HG02870 (cell line): ENCODE data around the gene LRRTM4.
A peak's percentile ranks its signal among the peaks of the same experiment; 100 is the strongest.

Experiments used
- ATAC-seq: cut with Tn5 transposase; IDR thresholded peaks from one replicate; pipeline ENCODE4 v1.9.1; 2021; ENCODE audit warnings: mild to moderate bottlenecking, moderate library complexity; ENCODE audit not compliant: unreplicated experiment

LRRTM4 gene

DNA sequence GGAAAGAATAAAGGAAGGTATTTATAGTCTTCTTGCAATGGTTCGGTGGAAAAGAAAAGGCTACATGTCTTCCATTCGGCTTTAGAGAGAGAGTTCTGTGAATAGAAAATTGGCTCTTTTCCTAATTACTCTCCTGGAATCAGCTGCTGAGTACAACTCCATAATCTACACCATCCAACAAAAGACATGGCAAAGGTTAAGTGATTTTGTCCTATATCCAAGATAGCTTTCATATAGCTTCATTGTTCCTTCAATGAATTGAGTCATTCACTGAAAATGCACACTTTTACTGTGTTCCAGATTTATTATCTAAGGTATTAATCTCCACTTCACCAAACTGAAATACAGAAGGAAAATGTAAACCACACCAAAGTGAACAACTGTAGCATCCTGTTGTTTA, 514.5 kb downstream of the LRRTM4 start:
- no peak for ATAC-seq

DNA sequence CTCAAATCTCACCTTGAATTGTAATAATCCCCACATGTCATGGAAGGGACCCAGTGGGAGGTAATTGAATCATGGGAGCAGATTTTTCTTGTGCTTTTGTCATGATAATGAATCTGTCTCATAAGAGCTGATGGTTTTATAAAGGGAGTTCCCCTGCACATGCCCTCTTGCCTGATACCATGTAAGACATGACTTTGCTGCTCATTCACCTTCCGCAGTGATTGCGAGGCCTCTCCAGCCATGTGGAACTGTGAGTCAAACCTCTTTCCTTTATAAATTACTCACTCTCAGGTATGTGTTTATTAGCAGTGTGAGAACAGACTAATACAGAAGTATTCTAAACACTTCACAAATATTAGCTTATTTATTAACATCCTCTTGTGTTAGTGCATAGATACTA, 516.7 kb downstream of the LRRTM4 start:
- no peak for ATAC-seq

DNA sequence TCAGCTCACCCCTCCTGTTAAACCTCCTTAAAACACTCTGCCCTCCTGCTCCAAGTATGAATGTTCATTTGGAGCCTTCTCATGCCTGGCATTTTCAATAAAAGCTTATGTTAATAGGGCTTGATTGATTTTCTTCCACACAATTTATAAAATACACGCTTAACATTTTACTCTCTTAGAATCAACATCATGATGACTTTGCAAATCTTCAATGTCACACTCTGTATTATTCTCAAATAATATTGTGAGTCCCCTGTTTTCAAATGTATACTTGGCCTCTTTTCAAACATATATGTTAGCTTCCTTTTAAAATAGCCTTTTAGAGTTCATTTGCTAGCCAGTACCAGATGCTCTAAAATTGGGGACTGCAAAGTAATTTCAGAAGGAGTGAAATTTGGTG, 520.3 kb downstream of the LRRTM4 start:
- no peak for ATAC-seq

DNA sequence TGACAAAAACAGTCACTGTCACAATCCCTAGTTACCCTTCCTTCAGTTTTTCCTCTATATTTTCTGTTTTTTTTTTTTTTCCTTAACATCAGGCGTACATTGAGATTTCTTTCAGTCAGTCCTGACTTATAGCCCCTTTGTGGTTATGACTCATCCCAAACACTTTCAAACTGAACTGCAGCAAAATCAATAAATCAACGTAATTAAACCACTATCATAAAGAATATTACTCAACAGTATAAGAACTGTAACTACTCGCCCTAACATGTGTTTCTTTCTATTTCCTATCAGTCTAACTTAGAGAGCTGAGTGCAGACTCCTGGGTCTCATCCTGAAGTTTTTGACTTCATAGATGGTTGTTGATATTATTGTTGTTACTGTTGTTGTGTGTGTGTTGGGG, 523.5 kb downstream of the LRRTM4 start:
- no peak for ATAC-seq

DNA sequence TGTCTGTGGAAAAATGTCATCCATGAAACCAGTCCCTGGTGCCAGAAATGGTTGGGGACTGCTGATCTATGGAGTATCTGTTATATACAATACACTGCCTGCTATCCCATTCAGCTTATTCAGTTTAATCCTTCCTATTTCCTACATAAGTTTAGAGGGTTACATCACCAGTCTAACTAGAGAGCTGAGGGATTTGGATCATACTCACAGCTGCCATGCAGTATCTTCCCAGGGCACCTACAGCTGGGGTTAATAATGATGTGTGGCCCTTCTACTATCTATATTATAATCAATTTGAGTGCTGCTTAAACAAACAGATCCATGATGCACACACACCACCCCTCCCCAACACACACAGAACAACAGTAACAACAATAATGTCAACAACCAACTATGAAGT, 524.0 kb downstream of the LRRTM4 start:
- ATAC-seq: no peak

DNA sequence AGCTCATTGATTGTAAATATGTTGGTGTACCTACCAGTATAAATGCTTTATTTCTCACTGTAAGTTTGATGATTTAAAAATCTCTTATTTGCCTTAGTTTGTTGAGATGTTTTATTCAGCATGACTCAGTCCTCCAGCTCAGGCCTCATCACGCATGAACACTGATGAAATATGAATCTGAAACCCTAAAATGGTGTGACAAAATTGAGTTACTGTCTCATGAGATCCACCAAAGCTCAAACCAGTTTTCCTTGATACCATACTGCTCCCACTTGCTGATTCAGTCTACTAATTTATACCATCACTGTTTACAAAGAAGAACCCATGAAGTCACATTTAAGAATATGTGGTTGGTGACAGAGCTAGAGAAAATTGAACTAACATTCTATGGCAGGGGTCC, 524.9 kb downstream of the LRRTM4 start:
- ATAC-seq: no peak

DNA sequence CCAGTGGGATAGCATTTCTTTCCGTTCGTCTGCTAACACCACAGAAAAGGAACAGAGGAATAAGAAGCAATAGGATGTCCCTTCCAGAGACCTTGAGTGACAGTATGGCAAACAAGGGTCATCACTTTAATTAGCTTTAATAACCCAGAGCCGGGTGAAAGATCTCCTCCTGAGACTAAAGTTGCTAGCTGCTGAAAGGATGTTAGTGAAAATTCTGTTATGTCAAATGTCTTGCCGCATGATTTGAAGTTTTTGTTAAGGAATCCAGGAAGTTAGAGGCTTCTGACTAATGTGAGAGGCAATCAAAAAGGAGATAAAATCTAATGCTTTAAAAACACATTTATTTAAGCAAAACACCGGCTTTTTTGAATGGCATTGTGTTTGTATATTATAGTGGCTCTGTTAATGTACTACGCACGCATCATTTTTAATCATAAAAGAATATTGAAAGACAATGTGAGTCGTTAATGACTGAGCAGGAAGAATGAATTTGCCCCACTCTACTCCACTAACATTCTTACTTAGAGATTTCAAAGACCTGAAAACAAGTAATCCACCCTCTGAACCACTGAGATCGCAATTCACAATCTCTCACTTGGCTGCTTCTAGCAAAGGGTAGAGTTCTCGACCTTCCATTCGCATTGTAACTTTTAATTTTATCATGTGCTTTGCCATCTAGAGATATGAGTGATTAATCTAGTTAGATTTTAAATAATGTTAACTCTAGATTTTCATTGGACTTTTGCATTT, 536.6 kb downstream of the LRRTM4 start:
- no peak for ATAC-seq

DNA sequence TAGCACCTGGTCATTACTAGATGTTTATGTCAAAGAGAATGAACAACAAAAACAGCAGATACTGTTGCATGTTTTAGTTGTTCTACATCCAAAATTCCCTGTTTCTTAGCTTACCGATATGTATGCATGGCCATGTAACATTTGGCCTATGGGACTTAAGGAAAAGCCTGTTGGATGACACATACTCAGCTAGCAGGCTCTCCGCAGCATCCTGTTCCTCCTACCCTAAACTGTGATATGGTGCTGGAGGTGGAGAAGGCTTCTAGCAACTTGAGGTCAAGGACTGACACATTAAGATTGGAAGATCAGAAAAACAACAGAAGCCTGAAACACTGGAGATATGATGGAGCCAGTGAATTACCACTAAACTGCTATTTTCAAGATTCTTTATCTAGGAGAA, 537.8 kb downstream of the LRRTM4 start:
- no peak for ATAC-seq

DNA sequence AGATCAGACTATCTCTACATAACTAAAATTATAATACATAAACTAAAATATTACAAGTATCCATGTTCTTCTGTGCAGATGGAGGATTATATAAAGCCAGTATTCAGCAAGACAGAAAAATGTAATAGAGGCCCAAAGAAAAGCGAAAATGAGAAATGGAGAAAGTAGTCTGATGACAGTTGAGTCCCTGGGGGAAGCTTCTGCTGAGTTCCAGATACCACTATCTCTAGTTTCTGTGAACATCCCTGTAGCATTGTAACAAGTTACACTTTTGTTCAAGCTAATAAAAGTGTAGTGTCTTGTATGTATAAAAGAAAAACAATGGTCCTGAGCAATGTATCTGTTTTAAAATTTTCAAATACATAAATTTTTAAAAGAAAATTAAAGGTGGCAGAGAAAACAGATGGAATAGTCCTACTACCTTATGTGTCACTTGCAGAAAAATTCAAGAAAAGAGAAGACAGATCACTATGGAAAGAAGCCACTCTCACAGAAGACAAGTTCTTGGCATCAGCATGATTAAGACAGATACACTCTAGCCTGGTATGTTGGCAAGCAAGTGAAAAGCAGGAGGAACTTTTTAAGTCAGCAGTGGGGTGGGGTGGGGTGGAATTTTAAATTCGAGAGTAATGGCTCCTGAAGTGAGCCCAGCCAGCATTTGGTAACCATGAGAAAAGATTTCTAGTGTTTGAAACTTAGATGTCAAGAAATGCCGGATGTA, 541.9 kb downstream of the LRRTM4 start:
- ATAC-seq: no peak

DNA sequence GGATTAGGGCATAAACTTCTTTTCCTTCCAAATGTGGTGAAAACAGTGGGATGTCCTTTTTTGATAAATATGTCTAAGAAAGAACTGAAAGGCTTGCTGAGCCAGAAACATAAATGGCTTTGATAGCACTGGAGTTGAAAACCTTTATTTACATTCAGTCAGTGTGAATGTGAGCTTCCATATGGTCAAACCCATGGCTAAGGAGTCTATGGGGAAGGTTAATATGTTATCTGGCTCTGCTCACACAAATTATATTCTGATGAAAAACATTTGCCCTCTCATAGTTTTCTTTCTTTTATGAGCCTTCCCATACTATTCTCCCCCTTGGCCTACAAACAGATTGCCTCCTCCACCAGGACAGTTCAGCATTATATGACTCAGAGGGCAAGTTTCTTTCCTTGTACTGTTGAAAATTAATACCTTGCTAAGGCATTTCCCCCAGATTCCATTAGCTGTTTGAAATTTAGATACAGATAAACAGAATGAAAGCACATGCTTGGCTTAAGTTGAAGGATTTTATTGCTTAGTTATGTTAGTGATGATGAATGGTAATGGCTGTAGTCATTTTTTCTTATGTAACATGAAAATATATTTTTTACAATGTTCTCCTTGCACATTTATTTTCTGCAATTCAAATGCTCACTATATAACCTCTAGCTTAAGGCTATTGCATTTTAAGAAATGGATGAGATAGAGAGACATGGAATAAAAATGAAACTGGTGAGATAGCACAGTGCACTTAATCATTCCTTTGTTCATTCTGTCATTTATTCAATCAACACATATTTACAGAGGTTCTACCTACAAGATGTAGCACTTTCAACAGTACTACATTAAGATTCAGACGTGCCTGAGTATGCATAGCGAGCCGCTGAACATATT, 544.1 kb downstream of the LRRTM4 start:
- no peak for ATAC-seq

DNA sequence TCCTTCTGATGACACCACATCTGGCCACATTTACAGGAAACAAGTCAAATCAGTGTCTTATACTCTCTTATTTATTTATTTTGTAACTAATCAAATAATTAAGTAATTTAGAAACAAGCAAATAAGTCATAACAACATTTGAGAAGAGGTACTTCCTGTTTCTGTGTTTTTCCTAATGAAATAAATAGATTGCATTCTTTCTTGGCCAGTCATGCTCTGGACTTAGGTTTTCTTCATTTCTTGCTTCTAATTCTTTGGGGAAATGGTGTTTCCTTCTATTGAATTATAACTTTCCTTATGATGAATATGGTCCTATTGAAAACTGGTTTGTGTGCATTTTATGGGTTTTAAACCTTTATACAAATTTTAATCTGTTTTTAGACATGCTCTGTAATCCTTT, 546.4 kb downstream of the LRRTM4 start:
- no peak for ATAC-seq

DNA sequence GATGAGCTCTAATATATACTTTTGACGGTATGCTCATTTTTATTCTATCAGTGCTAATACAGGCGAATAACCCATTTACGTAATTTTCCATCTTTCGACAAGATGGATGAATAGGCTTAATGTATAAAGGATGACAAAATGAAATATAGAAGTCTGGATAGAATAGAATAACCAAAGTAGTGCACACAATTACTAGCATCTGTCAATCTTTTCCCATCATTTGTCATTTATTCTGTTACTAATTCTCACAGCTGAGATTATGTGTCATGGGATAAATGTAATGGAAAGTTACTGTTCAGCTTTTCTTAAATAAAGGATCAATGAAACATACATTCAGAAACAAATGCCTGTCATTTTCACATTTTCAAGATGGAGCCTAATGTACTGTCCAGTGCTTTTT, 548.6 kb downstream of the LRRTM4 start:
- ATAC-seq: no peak

DNA sequence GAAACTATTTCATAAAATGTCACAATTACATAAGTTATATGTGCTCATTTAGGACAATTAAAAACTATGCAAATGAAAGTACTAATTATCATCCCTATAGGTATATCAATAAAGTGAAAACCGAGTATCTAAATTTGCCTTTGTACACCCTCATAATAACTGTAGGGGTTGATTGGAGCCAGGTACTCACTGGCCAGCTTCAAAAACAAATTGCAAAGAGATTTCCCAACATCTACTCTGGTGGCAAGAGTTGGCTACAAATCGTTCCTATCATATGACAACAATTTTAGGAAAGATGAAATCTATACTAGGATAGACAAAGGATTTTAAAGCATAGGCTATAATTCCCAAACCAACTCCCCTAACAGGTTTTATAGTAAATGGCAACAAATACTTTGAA, 556.4 kb downstream of the LRRTM4 start:
- ATAC-seq: no peak

DNA sequence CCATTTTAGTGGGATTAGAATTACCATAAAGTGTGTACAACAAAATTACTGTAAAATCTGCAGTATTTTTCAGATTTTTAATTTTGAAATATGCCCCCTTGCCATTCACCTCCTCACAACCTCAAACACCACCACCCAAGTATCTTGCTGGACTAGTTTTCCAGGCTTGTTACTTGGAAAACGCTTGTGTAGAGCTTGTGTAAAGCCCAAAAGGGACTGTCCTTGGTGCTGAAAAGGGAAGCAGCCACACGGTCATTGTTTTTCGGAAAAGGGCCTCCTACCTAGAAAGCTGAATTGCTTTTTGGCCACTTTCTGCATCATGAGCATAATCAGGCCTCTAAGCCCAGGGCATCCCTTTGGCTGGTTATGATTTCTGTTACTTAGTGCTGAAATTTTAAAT, 563.4 kb downstream of the LRRTM4 start:
- no peak for ATAC-seq

DNA sequence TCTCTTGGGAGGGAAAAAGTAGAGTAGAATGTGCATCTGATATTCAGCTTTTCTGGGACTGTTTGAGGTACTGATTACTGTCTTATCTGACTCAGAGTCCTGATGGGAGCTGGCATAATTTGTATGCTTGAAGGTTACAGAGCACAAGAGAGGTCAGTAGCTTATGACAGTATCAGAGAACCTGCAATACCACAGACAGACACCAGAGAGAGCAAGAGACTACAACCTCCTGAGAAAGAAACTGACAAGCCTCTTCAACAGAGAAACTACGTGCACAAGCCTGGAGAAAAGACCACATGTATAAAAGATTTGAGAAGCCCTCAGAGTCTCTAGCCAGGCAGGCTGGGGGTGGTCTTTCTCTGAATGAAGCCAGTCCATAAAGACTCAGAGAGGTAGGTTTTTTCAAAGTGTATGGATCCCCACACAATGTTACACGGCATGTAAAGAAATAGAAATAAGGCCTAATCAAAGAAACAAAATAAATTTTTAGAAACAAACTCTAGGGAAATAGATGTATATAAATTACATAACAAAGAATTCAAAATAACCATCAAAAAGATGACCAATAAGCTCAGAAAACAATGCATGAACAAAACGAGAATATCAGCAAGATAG, 568.3 kb downstream of the LRRTM4 start:
- ATAC-seq: peak; percentile 90

DNA sequence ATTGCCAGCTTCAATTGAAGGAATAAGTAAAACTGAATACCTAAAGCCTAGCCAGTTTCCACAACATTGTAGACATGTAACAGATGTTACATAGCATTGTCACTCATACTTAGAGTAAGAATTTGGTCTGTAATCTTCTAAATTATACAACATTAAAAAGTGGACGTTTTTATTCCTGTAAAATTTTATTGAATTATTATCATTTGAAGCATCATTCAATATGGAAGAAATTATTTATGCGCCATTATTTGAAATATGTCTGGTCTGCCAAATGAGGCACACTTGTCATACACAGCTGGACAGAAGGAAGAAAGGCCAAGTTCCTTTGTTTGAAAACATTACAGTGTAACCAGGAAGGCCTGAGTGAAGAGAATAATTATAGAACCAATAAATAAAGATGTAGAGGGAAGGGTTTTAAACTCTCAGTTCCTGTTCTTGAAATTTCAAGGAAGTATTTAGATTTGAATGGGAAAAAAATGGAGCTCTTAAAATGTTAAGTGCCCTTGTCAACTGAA, 575.5 kb downstream of the LRRTM4 start:
- no peak for ATAC-seq

DNA sequence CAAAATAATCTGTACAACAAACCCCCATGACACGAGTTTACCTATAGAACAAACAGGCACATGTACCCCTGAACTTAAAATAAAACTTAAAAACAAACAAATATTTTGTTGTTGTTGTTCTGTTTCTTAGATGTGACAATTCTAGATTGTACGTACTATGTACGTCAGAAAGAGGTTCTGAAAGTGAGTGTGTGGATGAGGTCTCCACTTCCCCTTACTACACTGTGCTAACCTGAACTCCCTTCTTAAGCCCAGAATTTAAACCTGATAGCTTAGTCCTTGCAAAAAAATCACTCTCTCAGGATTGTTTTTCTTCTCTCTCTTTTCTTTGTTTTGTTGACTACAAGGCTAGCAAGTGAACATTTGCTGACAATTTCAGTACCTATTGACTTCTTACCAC, 581.6 kb downstream of the LRRTM4 start:
- ATAC-seq: no peak

DNA sequence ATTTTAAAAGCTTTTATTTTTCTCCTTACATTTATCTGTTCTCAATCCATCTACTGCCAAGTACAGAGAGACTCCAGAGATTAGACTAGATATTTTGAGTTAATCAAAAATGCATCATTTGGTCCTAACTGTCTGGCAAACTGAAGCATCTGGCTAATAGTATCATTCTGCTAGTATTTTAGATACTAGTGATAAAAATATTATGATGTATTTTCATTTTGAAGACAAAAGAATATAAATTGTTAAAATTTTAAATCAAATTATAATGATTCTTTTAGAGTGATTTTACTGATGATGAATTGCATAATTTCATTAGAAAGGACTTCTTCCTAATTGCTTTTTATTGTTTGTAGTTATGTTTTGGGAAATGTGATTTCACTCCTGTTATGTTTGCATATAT, 584.0 kb downstream of the LRRTM4 start:
- no peak for ATAC-seq

DNA sequence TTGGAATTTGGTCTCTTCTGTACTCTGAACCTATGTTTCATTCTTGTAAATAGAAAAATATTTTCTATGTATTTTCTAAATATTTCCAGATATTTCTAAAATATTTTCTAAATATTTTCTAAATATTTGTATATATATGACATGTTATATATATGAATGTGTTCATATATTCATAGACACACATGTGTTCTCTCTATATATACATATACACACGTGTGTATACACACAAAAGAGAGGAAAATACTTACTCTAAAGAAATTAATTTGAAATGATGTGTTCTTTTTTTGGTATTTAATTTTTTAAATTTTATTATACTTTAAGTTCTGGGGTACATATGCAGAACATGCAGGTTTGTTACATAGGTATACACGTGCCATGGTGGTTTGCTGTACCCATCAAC, 589.6 kb downstream of the LRRTM4 start:
- no peak for ATAC-seq

DNA sequence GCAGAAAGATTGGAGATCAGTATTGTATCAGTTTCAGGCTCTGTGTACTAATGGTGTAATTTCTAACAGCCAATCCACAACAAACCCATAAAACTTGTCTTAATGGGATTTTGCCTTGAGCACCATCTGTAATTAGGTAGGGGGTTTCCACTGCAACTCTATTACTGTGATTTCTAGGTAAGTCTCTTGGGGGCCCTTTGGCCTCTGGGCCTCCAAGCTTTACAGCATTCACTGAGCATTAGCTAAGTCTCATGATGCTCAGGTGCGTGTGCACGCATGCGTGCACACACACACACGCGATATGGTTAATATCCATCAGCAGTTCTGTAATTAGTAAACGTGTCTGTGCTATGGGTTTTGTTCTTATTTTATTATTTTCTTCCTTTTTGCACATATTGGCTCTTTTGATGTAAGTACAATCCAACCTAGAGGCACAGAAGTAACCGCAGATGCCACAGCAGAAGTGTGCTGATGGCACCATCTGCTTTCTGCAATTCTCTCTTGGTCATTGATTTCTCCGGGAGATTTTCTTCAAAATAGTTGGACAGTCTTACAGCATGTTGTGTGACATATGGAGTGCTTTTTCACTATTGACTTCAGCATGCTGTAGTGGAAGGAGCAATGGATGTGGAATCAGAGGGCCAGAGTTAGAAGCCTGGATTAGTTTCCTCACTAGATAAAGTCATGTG, 592.0 kb downstream of the LRRTM4 start:
- no peak for ATAC-seq
